Epithelial cell of esophagus (primary cell): ENCODE data around the gene NTM.
A peak's percentile ranks its signal among the peaks of the same experiment; 100 is the strongest.

ENCODE experiments used
- DNase-seq: peaks from one replicate; pipeline ENCODE4 v3.0.0; 2010; ENCODE audit warnings: low read depth
- H3K4me3 ChIP-seq: 2 replicates; pipeline ENCODE4 v1.5.1; 2011; ENCODE audit warnings: mild to moderate bottlenecking, low read length, control low read depth
- CTCF ChIP-seq: IDR thresholded peaks from 2 replicates; pipeline ENCODE4 v1.5.1; 2011; ENCODE audit warnings: low read depth, mild to moderate bottlenecking, low read length, control low read depth, inconsistent platforms; ENCODE audit not compliant: insufficient read depth; ENCODE audit errors: missing control alignments

The NTM gene

GRCh38 chr11:132087148-132087547, 716.7 kb downstream of the NTM start:
- DNase-seq, result no peak
- no peak overlapping the region for H3K4me3 ChIP-seq
- no peak for TF ChIP-seq CTCF

DNA sequence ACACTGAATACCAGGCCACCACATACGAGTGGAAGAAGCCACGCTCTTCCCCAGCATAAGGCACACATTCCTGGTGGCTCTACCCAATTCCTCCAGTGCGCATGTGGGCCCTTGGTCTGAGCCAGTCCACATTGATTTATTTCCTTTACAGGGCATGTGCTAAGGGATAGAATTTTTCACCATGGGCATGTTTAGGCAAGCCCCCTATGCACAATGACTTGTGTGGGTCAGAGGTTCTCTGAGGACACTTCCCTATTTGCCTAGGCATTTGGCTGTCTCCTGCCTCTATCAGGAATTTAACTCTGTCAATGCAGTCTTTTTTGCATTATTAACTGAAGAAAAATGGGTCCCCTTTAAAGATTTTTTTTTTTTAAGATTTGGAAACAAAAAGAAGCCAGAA, 718.1 kb downstream of the NTM start:
- H3K4me3 ChIP-seq, result no peak overlapping the region
- TF ChIP-seq CTCF, result no peak
- DNase-seq, result peak; percentile 84

DNA sequence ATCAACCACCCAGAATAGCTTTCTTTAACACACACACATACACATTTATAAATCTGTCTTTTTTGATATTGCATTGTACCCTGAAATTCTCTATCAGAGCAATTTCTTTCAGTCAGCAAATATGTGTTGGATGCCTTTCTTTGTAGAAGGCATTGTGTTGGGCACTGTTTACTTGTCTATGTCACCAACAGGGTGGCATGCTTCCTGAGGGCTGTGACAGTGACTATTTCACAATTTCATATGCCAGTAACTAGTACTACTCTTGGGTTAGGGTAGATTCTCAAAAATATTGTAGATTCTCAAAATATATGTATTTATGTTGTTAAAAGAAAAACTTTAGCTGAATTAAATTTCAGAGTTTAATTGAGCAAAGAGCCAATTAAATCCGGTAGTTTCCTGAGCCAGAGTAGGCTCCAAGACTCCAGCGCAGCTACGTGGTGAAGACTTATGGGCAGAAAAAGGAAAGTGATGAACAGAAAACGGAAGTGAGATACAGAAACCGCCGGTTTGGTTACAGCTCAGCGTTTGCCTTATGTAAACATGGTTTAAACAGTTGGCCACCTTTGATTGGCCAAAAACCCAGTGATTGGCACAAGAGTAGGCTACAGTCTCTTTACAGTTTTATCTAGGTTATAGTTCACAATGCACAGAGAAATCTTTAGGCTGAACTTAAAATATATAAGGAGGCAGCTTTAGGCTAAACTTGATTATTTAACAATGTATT, 723.3 kb downstream of the NTM start:
- DNase-seq, result no peak
- no peak overlapping the region for H3K4me3 ChIP-seq
- TF ChIP-seq CTCF, result no peak

DNA sequence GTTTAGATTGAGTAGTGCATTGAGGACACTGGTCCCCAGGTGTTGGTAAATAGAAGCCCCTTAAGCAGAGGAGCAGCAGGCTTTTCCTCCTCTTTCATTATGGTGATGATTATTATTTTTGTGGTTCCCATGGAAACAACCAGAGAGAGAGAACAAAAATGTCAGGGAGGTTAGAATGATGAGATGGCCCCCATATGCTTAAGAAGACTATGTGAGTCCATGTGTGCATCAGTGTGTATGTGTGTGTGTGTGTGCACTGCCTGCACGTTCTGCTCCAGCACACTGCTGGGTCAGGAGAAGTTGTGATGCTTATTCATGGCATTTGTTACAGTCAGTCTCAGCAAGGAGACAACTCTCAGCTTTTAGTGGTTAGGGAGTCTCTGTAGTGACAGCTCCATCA, 724.2 kb downstream of the NTM start:
- TF ChIP-seq CTCF, result no peak
- DNase-seq, result no peak
- H3K4me3 ChIP-seq, result no peak overlapping the region

DNA sequence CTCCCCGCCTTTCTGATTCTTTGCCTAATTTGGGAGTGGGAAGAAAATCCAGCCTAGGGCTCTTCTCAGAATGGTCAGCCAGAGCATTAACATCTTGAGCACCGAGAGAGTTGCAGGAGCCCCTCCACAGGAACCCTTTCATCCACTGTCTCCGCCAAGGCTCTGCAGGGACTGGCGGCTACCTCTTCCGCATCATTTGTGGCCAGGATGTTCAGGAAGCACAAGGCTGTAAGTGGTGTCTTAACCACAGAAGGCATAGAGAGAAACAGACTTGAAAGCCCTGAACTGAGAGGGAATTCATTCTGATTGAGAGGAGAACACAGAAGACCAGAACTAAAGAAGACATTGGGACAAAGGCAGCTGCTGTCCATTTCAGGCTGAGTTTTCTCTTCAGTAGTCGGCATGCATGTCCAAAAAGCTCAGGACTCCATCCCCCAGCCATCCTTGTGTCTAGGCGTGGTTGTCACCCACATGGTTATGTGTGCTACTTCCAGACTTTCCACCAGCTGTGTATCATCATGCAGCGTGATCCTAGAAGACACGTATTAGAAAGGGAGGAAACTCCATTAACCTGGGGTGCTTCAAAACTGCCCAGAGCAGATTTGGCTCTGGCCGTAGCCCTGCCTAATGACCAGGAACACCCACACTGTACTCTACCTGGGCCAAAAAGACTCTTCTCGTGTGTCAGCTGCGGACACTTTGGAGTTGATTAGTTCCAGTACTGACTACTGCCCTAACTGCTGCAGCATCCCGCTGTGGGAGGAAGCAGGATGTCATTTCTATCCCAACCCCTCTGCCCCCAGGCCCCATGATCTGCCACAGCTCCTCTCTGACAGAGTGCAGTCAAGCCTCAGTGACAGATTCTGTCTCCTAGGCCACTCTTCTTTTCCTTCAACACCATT, 725.1 kb downstream of the NTM start:
- no peak for TF ChIP-seq CTCF
- no peak for DNase-seq
- no peak overlapping the region for H3K4me3 ChIP-seq

DNA sequence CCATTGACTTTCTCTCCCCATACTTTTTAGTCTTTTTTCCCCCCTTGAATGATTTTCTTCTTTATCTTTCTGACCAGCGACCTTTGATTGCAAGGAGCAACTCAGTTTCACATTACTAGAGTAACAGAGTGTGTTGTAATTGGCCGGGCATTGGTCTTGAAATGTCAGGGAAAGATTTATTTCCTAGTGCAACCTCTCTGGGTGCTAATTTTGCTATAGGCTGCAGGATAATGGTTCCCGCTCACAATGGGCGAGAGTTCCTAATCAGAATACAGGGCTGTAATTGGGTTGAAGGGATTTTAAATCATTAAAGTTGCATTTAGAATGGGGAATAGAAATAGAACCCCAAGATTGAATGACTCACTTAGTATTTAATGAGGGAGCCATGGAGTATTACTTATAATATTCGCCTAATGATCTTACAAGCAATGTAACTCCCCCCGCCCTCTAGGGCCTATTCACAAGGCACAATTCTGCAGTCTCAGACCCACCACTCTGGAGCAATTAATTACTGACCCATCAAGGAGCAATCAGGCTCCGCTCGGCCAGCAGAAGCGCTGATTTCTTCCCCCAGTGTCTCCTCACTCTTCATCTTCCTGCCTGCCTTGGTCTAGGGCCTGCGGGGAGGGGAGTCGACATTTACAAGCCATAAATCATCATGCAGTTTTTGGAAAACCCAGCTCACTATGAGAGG, 725.9 kb downstream of the NTM start:
- no peak for DNase-seq

More for the DNA sequence above, 725.9 kb downstream of the NTM start:
- TF ChIP-seq CTCF, result no peak
- H3K4me3 ChIP-seq, result no peak overlapping the region
